Trophoblast cell (in vitro differentiated cells and primary cell): Measurements from ENCODE around the gene RIC8A.
"Not testable (repeated sequence)": the region's sequence is repeated elsewhere in the genome, so short reads cannot be mapped to it uniquely, and the experiment has no call there.

Experiments used
- DNase-seq, 2 donors: peaks; one replicate each; pipeline ENCODE4 v3.0.0-alpha.2; 2016
- H2AFZ ChIP-seq: 2 replicates; pipeline ENCODE4 v1.6.1; 2013; ENCODE audit warnings: low read length, moderate library complexity, mild to moderate bottlenecking; ENCODE audit not compliant: insufficient read depth, poor library complexity
- H2AK5ac ChIP-seq: 2 replicates; pipeline ENCODE4 v1.6.1; 2013; ENCODE audit warnings: mild to moderate bottlenecking, low read length
- H2BK120ac ChIP-seq: 2 replicates; pipeline ENCODE4 v1.6.1; 2013; ENCODE audit warnings: low read length, mild to moderate bottlenecking, moderate library complexity; ENCODE audit not compliant: insufficient read depth, poor library complexity
- H2BK12ac ChIP-seq: 2 replicates; pipeline ENCODE4 v1.6.1; 2013; ENCODE audit warnings: mild to moderate bottlenecking, low read length, moderate library complexity
- H2BK5ac ChIP-seq: 2 replicates; pipeline ENCODE4 v1.6.1; 2013; ENCODE audit warnings: low read length, low read depth, moderate library complexity, mild to moderate bottlenecking; ENCODE audit not compliant: poor library complexity
- H3K14ac ChIP-seq: 2 replicates; pipeline ENCODE4 v1.6.1; 2013; ENCODE audit warnings: mild to moderate bottlenecking, low read length
- H3K18ac ChIP-seq: 2 replicates; pipeline ENCODE4 v1.6.1; 2013; ENCODE audit warnings: mild to moderate bottlenecking, low read length
- H3K23ac ChIP-seq: 2 replicates; pipeline ENCODE4 v1.6.1; 2013; ENCODE audit warnings: low read length
- H3K27ac ChIP-seq: 2 replicates; pipeline ENCODE4 v1.5.1; 2013; ENCODE audit warnings: low read depth, mild to moderate bottlenecking, inconsistent platforms, low read length, moderate library complexity
- H3K27me3 ChIP-seq: 2 replicates; pipeline ENCODE4 v1.6.1; 2013; ENCODE audit warnings: inconsistent platforms, mild to moderate bottlenecking, low read length, moderate library complexity; ENCODE audit not compliant: insufficient read depth
- H3K36me3 ChIP-seq, 2 experiments: 1 replicate in 1 of 2; 2 replicates in 1 of 2; pipeline ENCODE4 v1.6.1; 2013; ENCODE audit warnings: low read length in 2 of 2, mild to moderate bottlenecking in 2 of 2, moderate library complexity in 1 of 2; ENCODE audit not compliant: insufficient read depth in 2 of 2, control insufficient read depth in 1 of 2
- H3K4ac ChIP-seq: 2 replicates; pipeline ENCODE4 v1.6.1; 2013; ENCODE audit warnings: low read depth, mild to moderate bottlenecking, low read length, moderate library complexity
- H3K4me1 ChIP-seq, 2 experiments: 1 replicate in 1 of 2; 2 replicates in 1 of 2; pipeline ENCODE4 v1.6.1; 2013; ENCODE audit warnings: low read length in 2 of 2, mild to moderate bottlenecking in 2 of 2, moderate library complexity in 1 of 2; ENCODE audit not compliant: insufficient read depth in 2 of 2, control insufficient read depth in 1 of 2
- H3K4me2 ChIP-seq: 2 replicates; pipeline ENCODE4 v1.6.1; 2013; ENCODE audit warnings: inconsistent platforms, mild to moderate bottlenecking, low read length, moderate library complexity
- H3K4me3 ChIP-seq: 2 replicates; pipeline ENCODE4 v1.5.1; 2013; ENCODE audit warnings: mild to moderate bottlenecking, low read depth, low read length, inconsistent platforms
- H3K79me1 ChIP-seq: one replicate; pipeline ENCODE4 v1.6.1; 2013; ENCODE audit warnings: low read length
- H3K79me2 ChIP-seq: 2 replicates; pipeline ENCODE4 v1.6.1; 2013; ENCODE audit warnings: low read length, mild to moderate bottlenecking; ENCODE audit not compliant: control insufficient read depth, insufficient read depth, poor library complexity
- H3K9ac ChIP-seq: 2 replicates; pipeline ENCODE4 v1.6.1; 2013; ENCODE audit warnings: mild to moderate bottlenecking, low read length
- H3K9me3 ChIP-seq: 2 replicates; pipeline ENCODE4 v1.6.1; 2013; ENCODE audit warnings: low read depth, mild to moderate bottlenecking, control low read depth, inconsistent platforms, low read length; ENCODE audit not compliant: insufficient read depth
- H4K12ac ChIP-seq: 2 replicates; pipeline ENCODE4 v1.6.1; 2013; ENCODE audit warnings: low read depth, mild to moderate bottlenecking, low read length, moderate library complexity
- H4K8ac ChIP-seq: 2 replicates; pipeline ENCODE4 v1.6.1; 2013; ENCODE audit warnings: low read depth, mild to moderate bottlenecking, low read length, moderate library complexity
- H4K91ac ChIP-seq: one replicate; pipeline ENCODE4 v1.6.1; 2013; ENCODE audit warnings: low read depth, mild to moderate bottlenecking, low read length, moderate library complexity
- WGBS: extraction: QIAGEN DNeasy Blood & Tissue Kit; methylation state at CpG from one replicate; pipeline ENCODE4 v1.1.7; 2013; ENCODE audit warnings: missing lambda C conversion rate; ENCODE audit not compliant: insufficient read length, insufficient coverage; ENCODE audit errors: extremely low coverage; 5-methylcytosine and 5-hydroxymethylcytosine counted together

Gene RIC8A

GRCh38 chr11:190546-190945 lies 17.0 kb upstream of the RIC8A start:
- H2BK120ac ChIP-seq, H2BK5ac ChIP-seq, H3K27me3 ChIP-seq, H4K12ac ChIP-seq, H4K8ac ChIP-seq, H2AK5ac ChIP-seq, H3K9me3 ChIP-seq, H3K4me3 ChIP-seq, H3K27ac ChIP-seq, DNase-seq, H3K79me2 ChIP-seq, H3K79me1 ChIP-seq, H3K23ac ChIP-seq, H3K14ac ChIP-seq, H2AFZ ChIP-seq, H3K9ac ChIP-seq, H3K36me3 ChIP-seq, H3K4ac ChIP-seq, H3K4me2 ChIP-seq, H3K4me1 ChIP-seq, H4K91ac ChIP-seq, H3K18ac ChIP-seq, H2BK12ac ChIP-seq: not testable (repeated sequence)
- no CpG with 5 or more reads among the region's 5 CpGs for WGBS

DNA sequence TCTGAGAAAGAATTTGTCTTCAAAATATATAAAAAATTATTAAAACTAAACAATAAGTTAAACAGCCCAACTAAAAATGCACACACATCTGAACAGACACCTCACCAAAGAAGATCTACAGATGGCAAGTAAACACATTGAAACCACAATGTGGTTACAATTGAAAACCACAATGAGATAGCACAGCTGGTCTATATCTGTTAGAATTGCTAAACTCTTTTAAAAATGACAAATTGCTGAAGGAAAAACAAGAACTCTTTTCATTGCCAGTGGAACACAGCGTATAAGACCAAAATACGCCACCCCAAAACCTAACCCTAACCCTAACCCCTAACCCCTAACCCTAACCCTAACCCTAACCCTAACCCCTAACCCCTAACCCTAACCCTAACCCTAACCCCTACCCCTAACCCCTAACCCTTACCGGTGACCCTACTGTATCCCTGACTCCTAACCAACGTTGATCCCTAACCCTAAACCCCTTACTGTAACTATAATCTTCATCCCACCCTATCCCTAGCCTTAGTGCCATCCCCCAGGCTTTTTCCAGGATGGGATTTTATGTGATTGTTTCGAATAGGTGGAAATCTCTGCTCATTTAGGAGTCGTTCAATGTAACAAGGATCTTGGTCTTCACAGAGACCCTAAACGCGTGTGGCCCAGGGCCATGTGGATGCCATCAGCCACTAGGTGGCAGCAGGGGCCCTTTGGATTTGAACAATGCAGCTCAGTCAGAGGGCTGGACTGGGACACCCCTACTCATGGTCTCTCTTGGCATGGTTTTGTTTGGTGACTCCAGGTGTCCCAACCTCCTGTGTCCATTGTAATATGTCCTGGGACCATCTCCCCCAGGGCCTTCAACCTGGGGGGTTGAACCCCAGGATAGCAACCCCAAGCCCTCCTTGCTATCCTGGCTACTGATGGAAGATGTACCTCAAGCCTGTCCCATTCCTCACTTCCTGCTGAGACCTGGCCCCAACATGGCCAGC lies 15.7 kb upstream of the RIC8A start:
- H3K79me2 ChIP-seq, H3K4me2 ChIP-seq, H2AFZ ChIP-seq, H3K4ac ChIP-seq, H3K27me3 ChIP-seq, H3K36me3 ChIP-seq, H3K9me3 ChIP-seq, DNase-seq, H3K18ac ChIP-seq, H4K91ac ChIP-seq, H2BK120ac ChIP-seq, H3K27ac ChIP-seq, H3K23ac ChIP-seq, H3K79me1 ChIP-seq, H3K14ac ChIP-seq, H4K12ac ChIP-seq, H2BK5ac ChIP-seq, H3K4me3 ChIP-seq, H3K9ac ChIP-seq, H4K8ac ChIP-seq, H2BK12ac ChIP-seq, H2AK5ac ChIP-seq, H3K4me1 ChIP-seq: not testable (repeated sequence)
- 100% methylated on average over 1 of the region's 8 CpGs for WGBS

GRCh38 chr11:192674-193128 lies 14.8 kb upstream of the RIC8A start, which contains the start of gene SCGB1C1:
TSS of gene SCGB1C1 (plus strand) at chr11:193078. CDS start at chr11:193100, 22 bp downstream.
- not testable (repeated sequence) for H3K4ac ChIP-seq, DNase-seq, H3K36me3 ChIP-seq, H3K4me3 ChIP-seq, H3K23ac ChIP-seq, H3K18ac ChIP-seq, H4K8ac ChIP-seq, H3K4me1 ChIP-seq, H3K9ac ChIP-seq, H2AFZ ChIP-seq, H3K79me1 ChIP-seq, H4K12ac ChIP-seq, H3K79me2 ChIP-seq, H3K27me3 ChIP-seq, H2AK5ac ChIP-seq, H2BK5ac ChIP-seq, H3K27ac ChIP-seq, H3K4me2 ChIP-seq, H3K9me3 ChIP-seq, H2BK12ac ChIP-seq, H3K14ac ChIP-seq, H4K91ac ChIP-seq, H2BK120ac ChIP-seq
- no CpG with 5 or more reads among the region's 11 CpGs for WGBS

GRCh38 chr11:193481-193880 lies 14.0 kb upstream of the RIC8A start:
- not testable (repeated sequence) for H2AFZ ChIP-seq, H3K79me2 ChIP-seq, H3K4me2 ChIP-seq, H2BK120ac ChIP-seq, H3K18ac ChIP-seq, H3K14ac ChIP-seq, H3K4ac ChIP-seq, H3K79me1 ChIP-seq, H2BK5ac ChIP-seq, H2AK5ac ChIP-seq, H4K91ac ChIP-seq, H3K36me3 ChIP-seq, H4K8ac ChIP-seq, H4K12ac ChIP-seq, H2BK12ac ChIP-seq, H3K9me3 ChIP-seq, DNase-seq, H3K4me3 ChIP-seq, H3K9ac ChIP-seq, H3K27ac ChIP-seq, H3K23ac ChIP-seq, H3K4me1 ChIP-seq, H3K27me3 ChIP-seq
- no CpG with 5 or more reads among the region's 5 CpGs for WGBS
